Raji (cell line): Measurements from ENCODE around the gene MAN1A1.

Experiments
- POLR2A ChIP-seq: IDR thresholded peaks from 2 replicates; pipeline ENCODE4 v1.6.1; 2011; ENCODE audit warnings: low read depth, low read length, control low read depth; ENCODE audit not compliant: insufficient read depth

MAN1A1 gene

GRCh38 chr6:119137194-119138072 lies 212.1 kb downstream of the MAN1A1 start:
- no peak for TF ChIP-seq POLR2A

DNA sequence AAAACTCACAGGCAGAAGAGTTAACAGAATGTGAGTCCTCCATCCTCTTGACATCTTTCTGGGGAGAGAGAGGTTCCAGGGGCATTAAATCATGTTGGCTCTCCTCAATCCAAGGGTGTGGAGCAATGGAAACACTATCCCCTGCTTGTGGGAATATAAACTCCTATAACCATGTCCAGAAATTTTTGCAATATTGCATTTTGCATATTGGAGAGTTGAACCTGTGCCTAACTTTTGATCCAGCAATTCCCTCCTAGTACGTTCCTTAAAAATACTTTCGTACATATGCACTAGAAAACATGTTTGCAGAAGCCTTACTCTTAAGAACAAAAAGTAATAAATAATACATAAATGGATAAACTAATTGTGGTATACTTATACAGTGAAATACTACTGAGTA lies 214.8 kb downstream of the MAN1A1 start:
- TF ChIP-seq POLR2A = no peak

DNA sequence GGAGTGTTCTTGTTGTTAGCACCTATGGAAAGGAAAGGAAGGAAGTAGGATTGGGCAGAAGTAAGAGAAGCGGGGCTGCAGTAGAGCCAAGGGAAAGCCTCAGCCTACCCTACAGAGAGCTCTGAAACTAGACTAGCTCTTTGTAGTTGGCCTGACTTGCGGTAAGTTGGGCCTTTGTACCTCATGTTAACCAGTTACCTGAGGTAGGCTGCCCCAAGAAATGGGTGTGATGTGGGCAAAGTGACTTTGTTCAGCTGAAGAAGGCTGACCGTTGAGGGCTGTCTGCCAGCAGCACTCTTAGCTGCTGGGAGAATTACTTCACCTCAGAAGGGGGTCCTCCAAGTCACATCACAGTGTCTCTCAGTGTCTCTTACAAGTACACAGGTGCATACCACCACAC lies 216.2 kb downstream of the MAN1A1 start:
- no peak for TF ChIP-seq POLR2A

GRCh38 chr6:119132261-119132981 lies 217.1 kb downstream of the MAN1A1 start:
- no peak for TF ChIP-seq POLR2A

GRCh38 chr6:119129968-119130484 lies 219.5 kb downstream of the MAN1A1 start:
- TF ChIP-seq POLR2A = no peak

DNA sequence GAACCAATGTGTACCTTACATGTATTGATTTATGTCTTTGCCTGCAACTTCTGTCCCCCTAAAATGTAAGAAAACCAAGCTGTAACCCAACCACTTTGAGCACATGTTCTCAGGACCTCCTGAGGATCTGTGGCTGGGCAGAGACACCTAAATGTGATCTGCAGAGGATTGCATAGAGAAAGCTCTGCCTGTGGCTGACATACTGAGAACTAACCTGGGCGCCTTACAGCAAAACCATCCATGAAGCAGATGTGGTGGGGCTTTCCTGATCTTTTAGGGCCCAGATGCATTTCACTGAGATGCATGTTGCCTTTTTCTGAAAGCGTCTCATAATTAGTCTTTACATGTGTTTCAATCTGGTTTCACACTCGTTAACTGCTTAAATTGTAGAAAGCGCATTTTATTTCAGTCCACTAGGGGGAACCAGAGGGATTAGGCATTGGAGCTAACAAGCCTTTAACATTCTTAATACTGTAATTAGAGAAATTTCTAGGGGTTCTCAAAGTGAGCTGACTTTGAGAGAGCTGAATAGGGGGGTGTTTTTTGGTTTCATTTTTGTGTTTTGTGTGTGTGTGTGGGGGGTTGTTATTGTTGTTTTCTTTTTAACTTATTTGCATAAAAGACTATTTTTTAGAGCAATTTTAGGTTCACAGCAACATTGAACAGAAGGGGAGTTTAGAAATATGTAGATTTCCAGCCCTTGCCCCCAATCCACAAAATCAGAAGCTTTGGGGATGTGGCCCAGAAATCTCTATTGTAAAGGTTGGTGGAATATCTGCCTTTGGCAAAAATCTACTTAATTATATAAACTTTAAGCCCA lies 220.2 kb downstream of the MAN1A1 start:
- TF ChIP-seq POLR2A = no peak

- no peak for TF ChIP-seq POLR2A
These were observed 221.2 kb downstream of the MAN1A1 start for GRCh38 chr6:119128252-119128912.

GRCh38 chr6:119127627-119128026 lies 221.9 kb downstream of the MAN1A1 start:
- TF ChIP-seq POLR2A = no peak
